Stomach (tissue), 9 donors: Measurements from ENCODE around the gene MFGE8. TPM values are rescaled to one million over a fixed set of nuclear protein-coding genes. Genes with fewer than 3 reads are reported as not detected.
"Not testable (repeated sequence)": the region's sequence is repeated elsewhere in the genome, so short reads cannot be mapped to it uniquely, and the experiment has no call there.

Source experiments
- DNase-seq, 2 donors: peaks; one replicate each; pipeline versions ENCODE4 v3.0.0 to v3.0.0-alpha.2; 2013 to 2019
- H3K27ac ChIP-seq, 5 donors: fragments of 200-600 bp in 4 of 5; sonication (generic) in 4 of 5; one replicate each; pipeline ENCODE4 v1.5.1; 2013 to 2019; ENCODE audit warnings: mild to moderate bottlenecking in 1 of 5, moderate library complexity in 1 of 5
- H3K27me3 ChIP-seq, 3 donors: fragments of 200-600 bp; sonication (generic); one replicate each; pipeline ENCODE4 v1.5.1; 2017 to 2019; ENCODE audit warnings: mixed run types in 1 of 3
- H3K36me3 ChIP-seq, 4 donors: fragments of 200-600 bp; sonication (generic); 1 replicate in 3 of 4; 2 replicates in 1 of 4; pipeline ENCODE4 v1.5.1; 2016 to 2019
- H3K4me1 ChIP-seq, 4 donors: fragments of 200-600 bp; sonication (generic); one replicate each; pipeline ENCODE4 v1.5.1; 2016 to 2019
- H3K4me3 ChIP-seq, 4 donors: fragments of 200-600 bp; sonication (generic) in 3 of 4; one replicate each; pipeline ENCODE4 v1.5.1; 2016 to 2019; ENCODE audit warnings: mild to moderate bottlenecking in 1 of 4
- H3K9me3 ChIP-seq, 4 donors: fragments of 200-600 bp; sonication (generic); one replicate each; pipeline ENCODE4 v1.5.1; 2016 to 2019
- CTCF ChIP-seq, 7 experiments: fragments of 450-650 bp in 4 of 7; fragments of 200-600 bp in 3 of 7; sonication (generic) in 3 of 7; IDR thresholded peaks; one replicate each; pipeline ENCODE4 v1.5.1; 2016 to 2019; ENCODE audit warnings: antibody characterized with exemption in 7 of 7, control low read depth in 2 of 7, mild to moderate bottlenecking in 1 of 7
- EP300 ChIP-seq: sonication (generic); formaldehyde crosslinking; IDR thresholded peaks from one replicate; pipeline ENCODE4 v1.6.1; 2017; ENCODE audit warnings: antibody characterized with exemption
- POLR2A ChIP-seq, 4 donors: fragments of 450-650 bp; IDR thresholded peaks; one replicate each; pipeline ENCODE4 v1.6.1; 2016; ENCODE audit warnings: antibody characterized with exemption in 4 of 4, control low read depth in 2 of 4, mild to moderate bottlenecking in 1 of 4, moderate library complexity in 1 of 4
- POLR2AphosphoS5 ChIP-seq, 3 donors: sonication (generic); formaldehyde crosslinking; IDR thresholded peaks; one replicate each; pipeline ENCODE4 v1.6.1; 2016; ENCODE audit warnings: antibody characterized with exemption in 3 of 3
- WGBS, 5 donors: extraction: QIAGEN DNeasy Blood & Tissue Kit in 3 of 5; methylation state at CpG; one replicate each; pipeline versions ENCODE4 v1.1.5 to v1.1.7; 2013 to 2018; 5-methylcytosine and 5-hydroxymethylcytosine counted together
- intact Hi-C: fragments of 100-400 bp; cut with DNase I; formaldehyde crosslinking; loops from one replicate; pipeline ENCODE4 v1.15.1; 2023; ENCODE audit warnings: low total_unique reads
- polyA plus RNA-seq, 3 donors: library from polyadenylated mRNA; stranded (reverse); fragments of 200-250 nt; gene quantifications; one replicate each; pipeline ENCODE4 v1.2.3, GENCODE V29; 2013
- total RNA-seq, 5 donors: library from RNA; depleted of rRNA; stranded (reverse); fragments of >200 nt; gene quantifications; one replicate each; pipeline versions ENCODE4 v1.1.0 to v1.2.3, GENCODE V29; 2014 to 2016
- donor health status: healthy with polysubstance abuse.
- donor health status: Bipolar disorder and iron deficiency.
- donor health status: healthy.

The MFGE8 gene
- total and polyA plus RNA-seq, 8 donors, result 39.3 to 380 (median 68.3) TPM

DNA sequence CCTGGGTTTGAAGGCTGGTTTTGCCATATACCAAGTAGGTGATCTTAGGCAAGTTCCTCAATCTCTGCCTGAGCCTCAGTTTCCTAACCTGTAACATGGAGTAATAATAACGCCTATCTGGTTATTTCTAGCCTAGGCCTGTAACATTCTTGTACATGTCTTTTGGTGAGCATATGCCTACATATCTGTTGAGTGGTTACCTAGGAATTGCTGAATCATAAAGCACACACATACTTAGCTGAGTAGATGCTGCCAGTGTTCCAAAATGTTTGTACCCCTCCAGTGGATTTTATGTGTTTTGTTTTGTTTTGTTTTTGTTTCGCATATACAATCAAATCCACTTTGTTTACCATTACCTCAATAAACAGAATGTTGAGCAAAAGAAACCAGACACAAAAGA, 17.4 kb upstream of the MFGE8 start:
- Histone ChIP-seq H3K27ac (no peak overlapping the region), H3K27me3 (no peaks in the 10 kb centered on the region), H3K4me3 (no peak overlapping the region), H3K36me3 (no peaks in the 10 kb centered on the region), H3K9me3 (peaks cover 0 to 10% (median 0%) of the 10 kb centered on the region in 4 donors), H3K4me1 (no peaks in the 10 kb centered on the region)
- intact Hi-C loops, result no loop called here
- DNase-seq, result no peak
- WGBS, 5 donors, result 76 to 90% (median 82%) methylated on average over 2 of the region's 2 CpGs
- no peak for TF ChIP-seq POLR2AphosphoS5 (IDR thresholded peaks at IDR 0.05)
- no peak for TF ChIP-seq CTCF (IDR thresholded peaks at IDR 0.05)
- TF ChIP-seq EP300, result no peak
- TF ChIP-seq POLR2A (IDR thresholded peaks at IDR 0.05), result no peak

DNA sequence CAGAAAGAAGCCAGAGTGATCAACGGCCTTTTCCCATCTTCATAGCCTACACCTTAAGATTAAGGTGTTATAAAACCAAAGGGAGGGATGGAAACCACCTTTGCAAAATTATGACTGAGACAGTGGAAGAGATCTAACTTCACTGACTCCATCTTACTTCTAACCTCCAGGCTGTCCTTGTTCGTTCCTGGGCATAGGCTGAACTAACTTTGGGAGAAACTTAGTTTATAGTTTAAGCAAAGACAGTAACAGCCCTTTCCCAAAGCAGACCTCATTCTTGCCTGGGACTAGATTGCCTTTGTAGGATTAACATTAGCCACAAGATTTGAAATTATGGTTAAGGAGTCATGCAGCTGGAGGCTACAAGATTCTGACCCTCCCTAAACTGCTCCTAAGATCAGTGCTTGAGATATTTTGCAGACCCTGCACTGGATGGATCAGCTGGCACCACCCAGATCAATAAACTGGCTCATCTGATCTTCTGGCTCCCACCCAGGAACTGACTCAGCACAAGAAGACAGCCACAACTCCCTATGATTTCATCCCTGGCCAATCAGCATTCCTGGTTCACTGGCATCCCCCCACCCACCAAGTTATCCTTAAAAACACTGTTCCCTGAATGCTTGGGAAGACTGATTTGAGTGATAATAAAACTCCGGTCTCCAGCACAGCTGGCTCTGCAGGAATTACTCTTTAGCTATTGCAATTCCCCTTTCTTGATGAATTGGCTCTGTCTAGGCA, 16.3 kb upstream of the MFGE8 start:
- H3K36me3 ChIP-seq, DNase-seq, intact Hi-C loops, H3K4me1 ChIP-seq, H3K27me3 ChIP-seq, H3K4me3 ChIP-seq, H3K27ac ChIP-seq: not testable (repeated sequence)
- peaks cover 0 to 10% (median 0%) of the 10 kb centered on the region in 4 donors for H3K9me3 ChIP-seq
- WGBS, 5 donors, result 73 to 82% (median 78%) methylated on average over 3 of the region's 3 CpGs

DNA sequence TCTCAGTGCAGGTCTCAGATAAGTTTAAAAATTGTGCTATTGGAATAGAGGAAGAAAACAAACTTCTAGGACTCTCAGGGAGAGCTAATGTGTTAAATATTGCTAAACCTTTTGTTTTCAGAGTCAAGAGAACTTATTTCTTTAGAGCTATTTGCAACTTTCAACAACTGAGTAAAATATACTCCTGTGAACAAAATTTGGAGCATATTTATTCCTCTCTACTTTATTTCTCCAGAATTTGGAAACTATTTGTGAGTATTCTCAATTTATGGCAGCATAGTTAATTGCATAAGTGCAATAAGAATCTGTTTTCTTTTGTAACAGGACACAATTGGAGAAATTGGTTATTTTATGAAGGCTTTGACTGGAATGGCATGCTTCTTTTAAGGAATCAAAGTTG, 15.0 kb upstream of the MFGE8 start:
- H3K36me3 ChIP-seq, H3K27ac ChIP-seq, DNase-seq, intact Hi-C loops, H3K4me1 ChIP-seq, H3K4me3 ChIP-seq, H3K27me3 ChIP-seq: not testable (repeated sequence)
- peaks cover 0 to 10% (median 0%) of the 10 kb centered on the region in 4 donors for H3K9me3 ChIP-seq

DNA sequence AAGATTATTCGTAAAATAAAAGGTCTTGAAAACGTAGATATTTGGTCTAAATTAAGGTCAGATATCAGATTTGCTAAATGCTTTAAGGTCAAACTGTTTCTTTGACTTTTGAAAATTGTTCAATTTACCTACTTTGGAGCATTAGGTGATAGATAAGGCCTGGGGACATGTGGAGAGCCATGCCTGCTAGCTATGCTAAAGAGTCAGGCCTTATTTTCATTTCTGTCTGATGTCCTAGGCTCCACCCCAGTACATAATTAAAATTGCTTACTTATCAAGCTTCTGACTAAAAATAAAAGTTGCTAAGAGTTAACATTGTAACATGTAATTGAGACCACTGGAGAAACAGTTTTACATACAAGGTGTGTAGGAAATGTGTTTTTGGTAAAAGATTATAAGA, 12.5 kb upstream of the MFGE8 start:
- 66 to 88% (median 71%) methylated on average over 2 of the region's 2 CpGs for WGBS, 5 donors
- intact Hi-C loops, H3K36me3 ChIP-seq, H3K27me3 ChIP-seq, H3K4me3 ChIP-seq, DNase-seq, H3K27ac ChIP-seq, H3K4me1 ChIP-seq: not testable (repeated sequence)
- H3K9me3 ChIP-seq, result peaks cover 0 to 10% (median 0%) of the 10 kb centered on the region in 4 donors

DNA sequence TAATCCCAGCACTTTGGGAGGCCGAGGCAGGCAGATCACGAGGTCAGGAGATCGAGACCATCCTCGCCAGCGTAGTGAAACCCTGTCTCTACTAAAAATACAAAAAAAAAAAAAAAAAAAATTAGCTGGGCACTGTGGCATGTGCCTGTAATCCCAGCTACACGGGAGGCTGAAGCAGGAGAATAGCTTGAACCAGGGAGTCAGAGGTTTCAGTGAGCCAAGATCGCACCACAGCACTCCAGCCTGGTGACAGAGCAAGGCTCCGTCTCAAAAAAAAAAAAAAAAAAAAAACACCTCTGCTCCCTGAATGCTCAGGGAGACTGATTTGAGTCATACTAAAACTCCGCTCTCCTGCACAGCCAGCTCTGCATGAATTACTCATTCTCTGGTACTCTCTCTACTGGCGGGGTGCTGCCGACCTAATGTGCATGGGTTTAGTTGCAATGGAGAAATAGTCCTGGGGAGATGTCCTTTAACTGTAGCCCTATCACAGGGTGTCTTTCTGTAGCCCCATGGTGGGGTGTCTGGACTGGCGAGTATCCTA, 7.8 kb upstream of the MFGE8 start:
- H3K27ac ChIP-seq, H3K4me1 ChIP-seq, intact Hi-C loops, DNase-seq, H3K36me3 ChIP-seq, H3K27me3 ChIP-seq, H3K4me3 ChIP-seq, H3K9me3 ChIP-seq: not testable (repeated sequence)
- 83 to 91% (median 86%) methylated on average over 12 of the region's 12 CpGs for WGBS, 5 donors

DNA sequence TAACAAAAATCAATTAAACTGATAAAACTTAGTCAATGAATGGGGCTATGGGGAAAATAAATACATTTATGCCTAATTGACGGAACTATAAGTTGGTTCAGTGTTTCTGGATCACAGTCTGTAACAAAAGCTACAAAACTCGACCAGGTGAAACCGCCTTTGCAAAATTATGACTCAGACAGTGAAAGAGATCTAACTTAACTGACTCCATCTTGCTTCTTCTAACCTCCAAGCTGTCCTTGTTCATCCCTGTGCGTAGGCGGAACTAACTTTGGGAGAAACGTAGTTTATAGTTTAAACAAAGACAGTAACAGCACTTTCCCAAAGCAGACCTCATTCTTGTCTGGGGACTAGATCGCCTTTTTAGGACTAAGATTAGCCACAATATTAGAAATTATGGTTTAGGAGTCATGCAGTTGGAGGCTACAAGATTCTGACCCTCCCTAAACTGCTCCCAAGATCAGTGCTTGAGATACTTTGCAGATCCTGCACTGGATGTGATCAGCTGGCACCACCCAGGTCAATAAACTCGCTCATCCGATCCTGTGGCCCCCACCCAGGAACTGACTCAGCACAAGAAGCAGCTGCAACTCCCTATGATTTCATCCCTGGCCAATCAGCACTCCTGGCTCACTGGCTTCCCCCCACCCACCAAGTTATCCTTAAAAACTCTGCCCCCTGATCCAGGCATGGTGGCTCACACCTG, 7.2 kb upstream of the MFGE8 start:
- intact Hi-C loops, result no loop called here
- H3K4me3 ChIP-seq, result no peak overlapping the region
- H3K27ac ChIP-seq, result no peak overlapping the region
- no peaks in the 10 kb centered on the region for H3K27me3 ChIP-seq
- 59 to 70% (median 70%) methylated on average over 9 of the region's 9 CpGs for WGBS, 5 donors
- no peaks in the 10 kb centered on the region for H3K9me3 ChIP-seq
- TF ChIP-seq POLR2AphosphoS5 (IDR thresholded peaks at IDR 0.05), result no peak
- no peak for TF ChIP-seq CTCF (IDR thresholded peaks at IDR 0.05)
- no peak for TF ChIP-seq POLR2A (IDR thresholded peaks at IDR 0.05)
- TF ChIP-seq EP300, result no peak
- H3K4me1 ChIP-seq, result peaks cover 0 to 4% (median 0%) of the 10 kb centered on the region in 4 donors
- H3K36me3 ChIP-seq, result no peaks in the 10 kb centered on the region
- no peak for DNase-seq
